AG04450 (cell line): ENCODE results near the gene CALU. TPM values are rescaled to one million over a fixed set of nuclear protein-coding genes. Genes with fewer than 3 reads are reported as not detected.

Experiments
- CTCF ChIA-PET: fragments of 300-600, 350-600 bp; formaldehyde crosslinking; extraction: SDS; loops from one replicate; lab custom pipeline; 2022; ENCODE audit warnings: antibody characterized with exemption, inconsistent platforms; lab: Charles Lee
- POLR2A ChIA-PET: fragments of 350-600 bp; formaldehyde crosslinking; extraction: SDS; loops from one replicate; lab custom pipeline; 2021; ENCODE audit warnings: antibody characterized with exemption, inconsistent platforms; lab: Yijun Ruan, JAX
- DNase-seq: peaks from one replicate; pipeline ENCODE4 v3.0.0-alpha.2; 2011; ENCODE audit warnings: low read depth, low spot score
- H3K27ac ChIP-seq: one replicate; pipeline ENCODE4 v1.5.1; 2012; ENCODE audit warnings: low read depth, low read length, control low read depth
- H3K27me3 ChIP-seq: one replicate; pipeline ENCODE4 v1.6.0; 2012; ENCODE audit warnings: low read length; ENCODE audit not compliant: control insufficient read depth, insufficient read depth
- H3K4me3 ChIP-seq: 2 replicates; pipeline ENCODE4 v1.5.1; 2011; ENCODE audit warnings: mild to moderate bottlenecking, low read depth, low read length, control low read depth
- H3K9me3 ChIP-seq: 2 replicates; pipeline ENCODE4 v1.5.1; 2012; ENCODE audit warnings: low read length; ENCODE audit not compliant: control insufficient read depth, insufficient read depth
- CTCF ChIP-seq: IDR thresholded peaks from 2 replicates; pipeline ENCODE4 v1.5.1; 2011; ENCODE audit warnings: low read depth, low read length, control low read depth, inconsistent platforms
- polyA plus RNA-seq: library from polyadenylated mRNA; depleted of rRNA; stranded (reverse); fragments of >200 nt; gene quantifications from 2 replicates; pipeline ENCODE4 v1.2.3, GENCODE V29; 2011

CALU gene
- polyA plus RNA-seq, 1 experiment, result 815 TPM

DNA sequence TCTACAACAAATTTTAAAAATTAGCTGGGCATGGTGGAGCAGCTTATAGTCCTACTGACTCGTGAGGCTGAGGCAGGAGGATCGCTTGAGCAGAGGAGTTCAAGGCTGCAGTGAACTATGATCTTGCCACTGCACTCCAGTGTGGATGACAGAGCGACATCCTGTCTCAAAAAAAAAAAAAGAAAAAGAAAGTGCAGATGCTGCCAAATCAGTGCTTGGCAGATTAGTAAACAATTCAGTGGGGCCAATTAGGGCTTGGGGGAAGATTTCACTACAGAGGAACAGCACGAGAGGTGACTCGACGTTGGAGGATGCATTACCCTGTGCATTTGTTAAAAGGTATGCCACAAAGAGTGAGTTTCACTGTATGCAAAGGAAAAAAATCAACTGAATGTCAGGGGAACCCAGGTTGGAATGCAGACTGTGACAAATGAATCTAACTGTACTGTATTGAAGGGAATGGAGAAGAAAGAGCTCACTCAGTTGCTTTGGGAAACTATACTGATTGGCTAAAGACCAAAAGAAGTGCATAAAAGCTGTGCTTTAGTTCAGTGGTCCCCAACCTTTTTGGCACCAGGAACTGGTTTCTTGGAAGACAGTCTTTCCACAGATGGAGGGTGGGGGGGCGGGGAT lies 35.4 kb upstream of the CALU start:
- DNase-seq, result no peak
- no peak for TF ChIP-seq CTCF
- CTCF ChIA-PET, result no interaction called here

DNA sequence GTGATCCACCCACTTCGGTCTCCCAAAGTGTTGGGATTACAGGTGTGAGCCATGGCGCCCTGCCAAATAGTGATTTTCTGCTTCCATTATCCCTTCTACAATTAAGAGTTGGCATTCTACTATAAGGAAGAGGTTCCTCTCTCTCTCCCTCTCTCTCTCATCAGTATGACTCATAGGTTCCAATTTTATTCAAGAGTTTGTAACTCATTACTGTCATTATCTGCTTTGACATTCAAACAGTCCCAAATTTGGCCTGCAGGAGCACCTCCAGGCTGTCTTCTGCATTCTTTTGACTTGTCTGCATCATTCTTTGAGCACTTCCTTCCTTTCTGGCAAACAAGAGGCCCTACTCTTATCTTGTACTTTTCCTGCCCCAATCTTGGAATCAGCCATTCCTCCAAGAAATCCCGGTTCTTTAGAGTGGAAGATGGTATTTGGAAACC lies 33.2 kb upstream of the CALU start:
- no peaks in the 10 kb centered on the region for H3K9me3 ChIP-seq
- ChIA-PET POLR2A (no interaction called here), CTCF (no interaction called here)
- H3K27me3 ChIP-seq, result peaks cover 8% of the 10 kb centered on the region
- TF ChIP-seq CTCF, result no peak
- no peak overlapping the region for H3K27ac ChIP-seq
- H3K4me3 ChIP-seq, result no peak overlapping the region
- DNase-seq, result no peak

More for the DNA sequence above, 35.4 kb upstream of the CALU start:
- Histone ChIP-seq H3K4me3 (no peak overlapping the region), H3K27ac (no peak overlapping the region), H3K9me3 (no peaks in the 10 kb centered on the region), H3K27me3 (peaks cover 10% of the 10 kb centered on the region)
- POLR2A ChIA-PET, result no interaction called here

DNA sequence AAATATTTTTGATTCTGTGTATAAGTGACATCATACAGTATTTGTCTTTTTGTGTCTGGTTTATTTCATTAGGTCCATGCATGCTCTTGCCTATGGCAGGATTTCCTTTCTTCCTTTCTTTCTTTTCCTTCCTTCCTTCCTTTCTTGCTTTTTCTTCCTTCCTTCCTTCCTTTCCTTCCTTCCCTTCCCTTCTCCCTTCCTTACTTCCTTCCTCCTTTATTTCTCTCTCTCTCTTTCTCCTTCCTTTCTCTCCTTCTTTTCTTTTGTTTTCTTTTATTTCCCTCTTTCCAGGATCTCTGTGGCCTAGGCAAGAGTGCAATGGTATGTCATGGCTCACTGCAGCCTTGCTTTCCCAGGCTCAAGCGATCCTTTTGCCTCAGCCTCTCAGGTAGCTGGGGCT lies 31.4 kb upstream of the CALU start:
- Histone ChIP-seq H3K4me3 (no peak overlapping the region), H3K9me3 (no peaks in the 10 kb centered on the region), H3K27ac (no peak overlapping the region), H3K27me3 (peaks cover 8% of the 10 kb centered on the region)
- DNase-seq, result no peak
- TF ChIP-seq CTCF, result no peak
- CTCF ChIA-PET, result interaction anchor here (0.7 kb wide), 1 partner anchor 176 kb away, joined by 5 read pairs; no protein-coding TSS in a partner anchor
- POLR2A ChIA-PET, result interaction anchor here (0.7 kb wide), 1 partner anchor 112 kb away, joined by 8 read pairs; no protein-coding TSS in a partner anchor

GRCh38 chr7:128708235-128708634 lies 30.9 kb upstream of the CALU start:
- Histone ChIP-seq H3K27ac (no peak overlapping the region), H3K4me3 (no peak overlapping the region), H3K27me3 (peaks cover 8% of the 10 kb centered on the region), H3K9me3 (no peaks in the 10 kb centered on the region)
- DNase-seq, result no peak
- POLR2A ChIA-PET, result interaction anchor here (0.7 kb wide), 1 partner anchor 111 kb away, joined by 8 read pairs; no protein-coding TSS in a partner anchor
- CTCF ChIA-PET, result interaction anchor here (0.7 kb wide), 1 partner anchor 176 kb away, joined by 5 read pairs; no protein-coding TSS in a partner anchor
- no peak for TF ChIP-seq CTCF

DNA sequence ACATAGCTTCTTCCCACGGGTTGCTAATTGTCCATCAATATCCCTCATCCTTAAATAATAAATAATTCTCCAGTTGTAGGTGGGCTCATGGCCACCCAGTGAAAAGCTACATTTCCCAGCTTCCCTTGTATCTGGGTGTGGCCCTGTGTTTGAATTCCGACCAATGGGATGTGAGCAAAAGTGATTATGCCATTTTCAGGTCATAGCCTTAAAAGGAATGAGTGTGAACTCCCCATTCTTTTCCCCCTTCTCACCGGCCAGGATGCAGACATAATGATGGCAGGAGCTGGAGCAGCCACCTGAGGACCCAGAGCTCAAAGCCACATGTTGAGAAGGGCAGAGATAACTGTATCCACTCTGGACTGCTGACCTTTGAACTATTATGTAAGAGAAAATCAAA lies 30.3 kb upstream of the CALU start:
- ChIA-PET CTCF (interaction anchor here (0.9 kb wide), 1 partner anchor 29 kb away, joined by 3 read pairs; no protein-coding TSS in a partner anchor), POLR2A (interaction anchor here (0.5 kb wide), 1 partner anchor 13 kb away, joined by 3 read pairs; no protein-coding TSS in a partner anchor)
- TF ChIP-seq CTCF, result no peak
- Histone ChIP-seq H3K4me3 (no peak overlapping the region), H3K9me3 (no peaks in the 10 kb centered on the region), H3K27ac (no peak overlapping the region), H3K27me3 (peaks cover 8% of the 10 kb centered on the region)
- DNase-seq, result no peak
